GM15510 (cell line): ENCODE data around the gene HPCAL1.

Source experiments
- POLR2A ChIP-seq: IDR thresholded peaks from 3 replicates; pipeline ENCODE4 v1.6.1; 2011; ENCODE audit warnings: borderline replicate concordance; ENCODE audit not compliant: insufficient read length; ENCODE audit errors: extremely low read depth

Gene HPCAL1

DNA sequence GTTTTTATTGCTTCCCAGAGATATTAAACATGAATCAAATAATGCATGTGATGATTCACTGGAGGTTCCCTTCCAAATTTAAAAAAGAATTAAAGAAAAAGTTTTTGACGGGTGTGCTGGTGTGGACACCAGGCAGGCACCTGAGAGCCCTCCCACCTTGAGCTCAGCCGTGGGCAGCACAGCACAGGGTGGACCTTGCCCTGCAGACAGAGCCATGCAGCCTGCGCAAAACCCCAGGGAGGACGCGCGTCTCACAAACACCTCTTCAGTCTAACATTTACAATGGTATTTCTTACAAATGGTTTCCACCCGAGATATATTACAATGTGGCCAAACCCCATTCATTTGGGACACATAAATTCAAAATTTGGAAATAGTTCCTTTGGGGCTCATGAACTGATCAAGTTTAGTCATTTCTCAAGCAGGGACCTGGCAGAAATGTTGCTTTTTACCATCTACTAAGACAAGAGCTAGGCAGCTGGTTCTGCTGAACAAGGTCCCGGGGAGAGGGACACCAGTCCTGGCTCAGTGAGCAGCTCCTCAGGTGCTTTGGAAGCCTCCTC is 100.0 kb downstream of the HPCAL1 start:
- no peak for TF ChIP-seq POLR2A

GRCh38 chr2:10404324-10405143 is 101.8 kb downstream of the HPCAL1 start:
- no peak for TF ChIP-seq POLR2A

GRCh38 chr2:10405448-10405847 is 102.7 kb downstream of the HPCAL1 start:
- TF ChIP-seq POLR2A = no peak

- TF ChIP-seq POLR2A = no peak
Observed at GRCh38 chr2:10406016-10406415, 103.3 kb downstream of the HPCAL1 start.

- no peak for TF ChIP-seq POLR2A
Observed at GRCh38 chr2:10406491-10407188, 103.9 kb downstream of the HPCAL1 start.

GRCh38 chr2:10407432-10407831 is 104.7 kb downstream of the HPCAL1 start:
- TF ChIP-seq POLR2A = no peak

DNA sequence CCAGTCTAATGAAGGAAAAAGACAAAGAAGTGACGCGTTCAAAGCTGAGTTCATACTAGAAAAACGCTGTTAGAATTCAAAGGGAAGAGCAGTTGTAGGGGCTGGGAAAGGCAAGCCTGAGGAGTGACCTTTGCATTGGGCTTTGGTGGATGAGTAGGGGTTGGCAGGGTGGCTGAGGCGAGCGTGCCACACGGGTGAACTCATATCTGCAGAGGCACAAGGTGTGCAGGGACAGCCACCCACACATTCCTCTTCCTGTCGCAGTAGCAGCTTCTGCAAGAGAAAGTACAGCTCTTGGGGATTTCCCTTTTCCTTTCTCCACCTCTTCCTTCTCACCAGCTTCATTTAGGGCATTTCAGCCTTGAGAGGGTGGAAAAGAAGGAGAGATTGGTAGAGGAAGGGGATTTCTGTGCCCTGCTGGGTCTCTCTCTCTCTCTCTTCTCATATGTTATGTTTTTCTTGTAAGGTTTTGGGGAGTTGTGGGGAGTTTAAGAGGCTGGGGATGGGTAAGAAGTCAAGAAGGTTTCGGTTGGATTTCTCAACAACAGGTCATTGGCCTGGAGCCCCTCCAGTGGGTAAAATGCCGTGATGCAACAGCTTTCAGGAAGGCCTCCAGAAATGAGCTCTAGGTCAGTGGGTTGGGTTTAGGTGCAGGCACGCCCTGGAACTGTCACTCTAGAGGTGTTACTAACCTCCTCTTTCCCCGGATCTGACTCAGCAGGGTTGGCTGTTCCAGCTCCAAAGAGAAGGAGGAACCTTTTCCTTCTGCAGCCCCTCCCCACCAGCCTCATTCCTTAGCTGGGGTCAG is 105.3 kb downstream of the HPCAL1 start:
- TF ChIP-seq POLR2A = no peak

- no peak for TF ChIP-seq POLR2A
Observed at GRCh38 chr2:10408649-10409579, 106.2 kb downstream of the HPCAL1 start.

GRCh38 chr2:10410001-10410822 is 107.5 kb downstream of the HPCAL1 start:
- no peak for TF ChIP-seq POLR2A

GRCh38 chr2:10410823-10411437 is 108.2 kb downstream of the HPCAL1 start:
- TF ChIP-seq POLR2A = no peak

DNA sequence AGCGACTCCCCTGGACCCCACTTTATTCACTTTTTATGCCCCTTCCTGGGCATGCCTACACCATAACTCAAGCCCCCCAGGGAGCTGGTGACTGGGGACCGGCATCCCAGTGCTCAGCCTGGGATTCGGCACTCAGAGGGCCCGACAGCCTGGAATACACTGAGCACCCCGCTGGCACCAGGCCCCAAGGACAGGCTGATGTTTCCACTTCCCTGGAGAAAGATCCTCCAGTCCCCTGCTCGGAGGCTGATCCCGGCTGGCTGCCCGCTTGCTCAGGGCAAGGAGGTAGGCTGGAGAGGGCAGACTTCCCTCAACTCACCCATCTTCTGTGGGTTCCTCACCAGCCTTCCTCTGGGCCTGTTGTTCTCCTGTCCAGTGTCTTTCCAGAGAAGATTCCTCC is 108.9 kb downstream of the HPCAL1 start:
- no peak for TF ChIP-seq POLR2A

GRCh38 chr2:10412380-10412779 is 109.7 kb downstream of the HPCAL1 start:
- TF ChIP-seq POLR2A = no peak

DNA sequence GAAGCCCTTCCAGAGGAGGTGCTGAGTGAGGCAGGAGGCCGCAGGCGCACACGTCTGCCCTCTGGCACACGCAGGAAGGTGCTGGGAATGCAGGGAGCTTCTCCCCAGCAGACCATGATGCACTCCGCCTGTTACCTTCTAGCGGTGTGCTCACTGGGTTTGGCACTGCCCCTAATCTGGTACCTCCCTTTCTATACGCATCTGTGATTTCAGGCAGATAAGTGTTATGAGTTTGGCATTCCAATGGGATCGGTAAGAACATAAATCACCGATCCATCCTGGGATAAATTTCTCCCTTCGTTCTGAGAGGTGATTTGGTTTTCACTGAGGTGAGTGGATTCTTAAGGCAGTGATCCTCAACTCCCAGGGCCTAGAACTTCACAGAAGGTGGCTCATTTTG is 110.8 kb downstream of the HPCAL1 start:
- no peak for TF ChIP-seq POLR2A
